HepG2 (cell line): ENCODE data around the gene DMPK. TPM values are rescaled to one million over a fixed set of nuclear protein-coding genes. Genes with fewer than 3 reads are reported as not detected.
A peak's percentile ranks its signal among the peaks of the same experiment; 100 is the strongest.

ENCODE experiments used
- ATAC-seq: fragments of 200-7000 bp; cut with Tn5 transposase; 3 replicates; pipeline ENCODE4 v1.9.1; 2020; ENCODE audit warnings: mild to moderate bottlenecking, moderate library complexity
- BruUV-seq: library from RNA; stranded (reverse); fragments of 400-500 nt; replicated peaks from 2 replicates; lab custom pipeline; 2021; lab: Mats Ljungman, UMichigan
- CTCF ChIA-PET: fragments of 300-600 bp; formaldehyde crosslinking; extraction: SDS; loops from one replicate; lab custom pipeline; 2021; ENCODE audit warnings: low total read pairs, inconsistent platforms, low intra/inter-chr PET ratio; lab: Yijun Ruan, JAX
- POLR2A ChIA-PET: fragments of 350-600 bp; sonication (Branson Sonifier 250); formaldehyde crosslinking; loops from one replicate; lab custom pipeline; 2020; ENCODE audit warnings: antibody characterized with exemption, inconsistent platforms; lab: Yijun Ruan, JAX
- DNase-seq: peaks from one replicate; pipeline ENCODE4 v3.0.0-alpha.2; 2015; ENCODE audit warnings: low spot score
- FAIRE-seq: peaks from 3 replicates; lab custom pipeline; 2011; peaks lifted over from hg19 to GRCh38; lab: Jason Lieb, UNC
- H2AFZ ChIP-seq: one replicate; pipeline ENCODE4 v1.6.1; 2011; ENCODE audit warnings: low read length, inconsistent platforms
- H3K27ac ChIP-seq: fragments of 300-600 bp; 3 replicates; pipeline ENCODE4 v1.8.0; 2011; ENCODE audit warnings: mixed run types, mild to moderate bottlenecking, mixed read lengths, low read length, inconsistent platforms; ENCODE audit not compliant: insufficient read depth; ENCODE audit errors: extremely low read length
- H3K27me3 ChIP-seq, 2 experiments: fragments of 200-600 bp in 1 of 2; 2 replicates in 1 of 2; 3 replicates in 1 of 2; pipeline versions ENCODE4 v1.6.0 to v1.8.0; 2011; ENCODE audit warnings: low read length in 2 of 2, mild to moderate bottlenecking in 2 of 2, moderate library complexity in 2 of 2, inconsistent platforms in 1 of 2; ENCODE audit not compliant: insufficient read depth in 2 of 2, control insufficient read depth in 1 of 2
- H3K36me3 ChIP-seq, 2 experiments: fragments of 200-600 bp in 1 of 2; replicated peaks in 1 of 2; 2 replicates in 1 of 2; 3 replicates in 1 of 2; pipeline versions ENCODE4 v1.5.1 to v1.8.0; 2011; ENCODE audit warnings: low read length in 2 of 2, inconsistent platforms in 1 of 2; ENCODE audit not compliant: insufficient read depth in 2 of 2, control insufficient read depth in 1 of 2
- H3K4me1 ChIP-seq: 2 replicates; pipeline ENCODE4 v1.5.1; 2012; ENCODE audit warnings: low read length, inconsistent platforms; ENCODE audit not compliant: insufficient read depth
- H3K4me2 ChIP-seq: 2 replicates; pipeline ENCODE4 v1.6.0; 2011; ENCODE audit warnings: low read depth, low read length, inconsistent platforms
- H3K4me3 ChIP-seq, 3 experiments: fragments of 200-600 bp in 1 of 3; sonication (generic), shearing (Covaris generic) in 1 of 3; replicated peaks in 1 of 3; 2 replicates each; pipeline ENCODE4 v1.5.1; 2011 to 2016; ENCODE audit warnings: low read length in 3 of 3, inconsistent platforms in 2 of 3, low read depth in 2 of 3, mild to moderate bottlenecking in 2 of 3, control low read depth in 1 of 3, mixed read lengths in 1 of 3; ENCODE audit not compliant: insufficient read depth in 1 of 3
- H3K79me2 ChIP-seq: one replicate; pipeline ENCODE4 v1.6.1; 2011; ENCODE audit warnings: low read length, inconsistent platforms; ENCODE audit not compliant: insufficient read depth
- H3K9ac ChIP-seq: 2 replicates; pipeline ENCODE4 v1.6.0; 2011; ENCODE audit warnings: mild to moderate bottlenecking, low read depth, low read length, inconsistent platforms; ENCODE audit not compliant: insufficient read depth
- H3K9me3 ChIP-seq: 2 replicates; pipeline ENCODE4 v1.5.1; 2012; ENCODE audit warnings: mild to moderate bottlenecking, low read length
- H4K20me1 ChIP-seq: 2 replicates; pipeline ENCODE4 v1.6.0; 2011; ENCODE audit warnings: inconsistent platforms, mild to moderate bottlenecking, low read length, moderate library complexity; ENCODE audit not compliant: insufficient read depth
- ADNP ChIP-seq: sonication (generic); formaldehyde crosslinking; IDR thresholded peaks from 2 replicates; pipeline ENCODE4 v1.4.0; 2020; ENCODE audit warnings: missing genetic modification reagents
- AGO2 ChIP-seq: fragments of 200-400 bp; formaldehyde crosslinking; optimal IDR thresholded peaks from 2 replicates; pipeline ENCODE3; 2017; ENCODE audit warnings: mild to moderate bottlenecking, low read depth, low read length, moderate library complexity
- ETV5 ChIP-seq: IDR thresholded peaks from 2 replicates; pipeline ENCODE4 v1.6.1; 2018; ENCODE audit warnings: missing biosample characterization, missing genetic modification reagents, inconsistent platforms, borderline replicate concordance
- HIVEP1 ChIP-seq: sonication (generic); formaldehyde crosslinking; IDR thresholded peaks from 2 replicates; pipeline ENCODE4 v1.4.0; 2020; ENCODE audit warnings: mild to moderate bottlenecking, missing genetic modification reagents
- KDM6A ChIP-seq: IDR thresholded peaks from 2 replicates; pipeline ENCODE4 v1.6.1; 2016; ENCODE audit warnings: low read depth
- NCOA2 ChIP-seq: sonication (generic); formaldehyde crosslinking; IDR thresholded peaks from 2 replicates; pipeline ENCODE4 v1.8.0; 2022; ENCODE audit warnings: inconsistent platforms
- ZNF430 ChIP-seq: sonication (generic); formaldehyde crosslinking; IDR thresholded peaks from 2 replicates; pipeline ENCODE4 v1.9.0; 2021; ENCODE audit warnings: mild to moderate bottlenecking, missing genetic modification reagents
- ZNF749 ChIP-seq: sonication (generic); formaldehyde crosslinking; IDR thresholded peaks from 2 replicates; pipeline ENCODE4 v1.8.0; 2022; ENCODE audit warnings: mild to moderate bottlenecking, missing genetic modification reagents, moderate library complexity, borderline replicate concordance
- WGBS: methylation state at CpG from one replicate; pipeline ENCODE4 v1.1.6; 2017; ENCODE audit warnings: low lambda C conversion rate; 5-methylcytosine and 5-hydroxymethylcytosine counted together
- in situ Hi-C: cut with HindIII; loops from 2 replicates; pipeline ENCODE4 v1.10.0; 2017; ENCODE audit warnings: low pct_unique_long_range_greater_than_20kb; ENCODE audit not compliant: extremely low pct_ligation_motif_present
- intact Hi-C: fragments of 100-400 bp; cut with micrococcal nuclease; formaldehyde crosslinking; loops from one replicate; pipeline ENCODE4 v1.10.0; 2022; ENCODE audit not compliant: unreplicated experiment
- polyA plus RNA-seq, 8 experiments: library from polyadenylated mRNA; depleted of rRNA in 3 of 8; stranded (reverse) in 7 of 8; unstranded in 1 of 8; fragments of >200 nt; fragmentation: Illumina TruSeq in 4 of 8; extraction: Trizol in 4 of 8; gene quantifications; 2 replicates each; pipeline versions ENCODE4 v1.2.1 to v1.2.3, GENCODE V29; 2011 to 2016; ENCODE audit warnings: low read depth in 4 of 8, missing spikeins in 1 of 8, mixed read lengths in 1 of 8; ENCODE audit not compliant: insufficient read depth in 1 of 8
- total RNA-seq, 5 experiments: library from RNA; depleted of rRNA; stranded (reverse); fragments of >200 nt; fragmentation: Illumina TruSeq; extraction: Trizol; gene quantifications; 2 replicates each; pipeline ENCODE4 v1.2.3, GENCODE V29; 2016; ENCODE audit warnings: low read depth in 1 of 5

Gene DMPK
- total and polyA plus RNA-seq, 2 of the 13 experiments (the other 11 are each of a cell fraction or from before 2014, with no cell fraction given): 5.3 to 8.8 TPM

DNA sequence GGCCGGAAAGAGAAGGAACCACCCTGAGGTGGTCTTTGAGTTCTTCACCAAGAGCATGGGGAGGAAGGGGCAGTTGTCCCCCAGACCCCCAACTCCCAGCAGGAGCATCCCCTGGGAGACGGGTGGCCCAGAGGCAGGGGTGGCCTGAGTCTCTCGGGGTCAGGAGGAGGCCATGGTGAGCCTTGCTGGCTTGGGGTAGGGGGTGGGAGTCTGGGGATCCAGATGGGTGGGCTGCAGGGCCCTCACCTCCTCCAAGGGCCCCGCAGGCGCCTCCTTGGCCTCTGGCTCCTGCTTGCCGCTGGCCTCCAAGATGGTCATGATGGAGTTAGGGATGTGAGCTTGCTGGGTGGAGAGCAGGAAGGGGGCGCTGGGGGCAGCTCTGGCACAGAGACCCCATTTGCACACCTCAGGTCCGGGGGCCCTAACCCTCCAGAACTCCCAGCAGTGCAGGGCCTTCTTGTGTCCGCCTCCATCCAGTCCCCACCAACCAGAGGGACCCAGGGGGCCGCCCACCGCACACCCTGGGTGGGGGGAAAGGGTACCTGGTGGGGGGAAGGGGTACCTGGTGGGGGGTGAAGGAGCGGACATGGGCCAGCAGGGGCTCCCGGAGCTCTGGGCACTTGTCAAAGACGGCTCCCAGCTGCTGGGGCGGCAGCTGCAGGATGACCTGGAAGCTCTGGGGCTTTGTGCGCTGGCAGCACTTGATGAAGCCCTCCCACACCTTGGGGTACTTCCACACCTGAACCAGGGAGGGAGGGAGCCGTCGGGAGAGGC lies 34.1 kb upstream of the DMPK start:
- no TSS peak for BruUV-seq
- Histone ChIP-seq H2AFZ (no peak overlapping the region), H3K79me2 (no peaks in the 10 kb centered on the region), H3K4me1 (no peaks in the 10 kb centered on the region), H3K27me3 (no peaks in the 10 kb centered on the region), H3K27ac (no peak overlapping the region), H3K36me3 (peaks cover 8 to 11% of the 10 kb centered on the region in 2 experiments), H3K9ac (no peak overlapping the region), H3K4me3 (no peak overlapping the region), H3K9me3 (no peaks in the 10 kb centered on the region), H4K20me1 (no peaks in the 10 kb centered on the region), H3K4me2 (no peak overlapping the region)
- ATAC-seq (peak; percentile 6; the same call in 2 of the 3 replicates), DNase-seq (no peak), FAIRE-seq (no peak)
- CTCF ChIA-PET: interaction anchor here (0.6 to 2.6 kb wide), 5 partner anchors 47 to 261 kb away, joined by 3 to 50 read pairs (median 4); partner anchors contain the start of genes IRF2BP1 and SYMPK
- intact Hi-C loops (loop anchor here (1.0 to 5.0 kb wide), 4 partner anchors 48 to 261 kb away; partner anchors contain the start of gene FOXA3), in situ Hi-C loops (loop anchor here (10.0 kb wide), 1 partner anchor 198 kb away; no protein-coding TSS in a partner anchor)
- TF ChIP-seq ETV5: no peak
- TF ChIP-seq HIVEP1 (CRISPR knock-in tag): peak; percentile 7; the same call in 1 of the 2 replicates
- TF ChIP-seq KDM6A (CRISPR knock-in tag): no peak
- peak; percentile 26 for TF ChIP-seq AGO2
- TF ChIP-seq NCOA2: no peak
- TF ChIP-seq ZNF749 (CRISPR knock-in tag): no peak
- no peak for TF ChIP-seq ZNF430 (CRISPR knock-in tag)
- no peak for TF ChIP-seq ADNP
- 97% methylated on average over 7 of the region's 18 CpGs for WGBS
- POLR2A ChIA-PET: interaction anchor here (0.7 to 1.9 kb wide), 8 partner anchors 8 to 86 kb away, joined by 3 to 15 read pairs (median 4); partner anchors contain the start of genes FOXA3, SIX5 and SYMPK
